Activated CD4-positive, alpha-beta T cell treated with anti-CD3 and anti-CD28 coated beads, Interleukin-2, amount 50 U/mL, for 1 hour (primary cell): ENCODE measurements around the gene ACSF3.
"Not testable (repeated sequence)": the region's sequence is repeated elsewhere in the genome, so short reads cannot be mapped to it uniquely, and the experiment has no call there.

Experiments used
- DNase-seq: peaks from one replicate; pipeline ENCODE4 v3.0.0-alpha.2; 2020

ACSF3 gene

GRCh38 chr16:89056592-89056991 lies 37.1 kb upstream of the ACSF3 start:
- DNase-seq = no peak

DNA sequence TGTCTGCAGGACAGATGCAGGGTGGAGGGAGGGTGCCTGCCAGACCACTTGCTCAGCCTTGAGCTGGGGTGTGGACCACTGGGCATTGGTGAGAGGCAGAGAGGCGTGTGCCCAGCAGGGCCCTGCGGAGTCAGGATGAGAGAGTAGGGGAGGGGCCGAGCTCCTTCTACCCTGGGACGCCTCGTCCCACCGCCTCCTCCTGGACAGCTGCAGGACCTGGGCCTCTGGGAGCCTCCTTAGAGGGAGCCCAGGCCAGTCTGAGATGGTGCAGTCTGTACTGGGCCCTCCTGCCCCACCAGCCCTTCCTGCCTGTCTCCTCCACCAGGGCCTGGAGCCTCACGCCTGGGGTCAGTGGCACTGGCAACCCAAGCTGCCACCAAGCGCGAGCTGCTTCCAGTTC lies 35.9 kb upstream of the ACSF3 start:
- no peak for DNase-seq

- no peak for DNase-seq
Observed at GRCh38 chr16:89058812-89059211, 34.8 kb upstream of the ACSF3 start.

DNA sequence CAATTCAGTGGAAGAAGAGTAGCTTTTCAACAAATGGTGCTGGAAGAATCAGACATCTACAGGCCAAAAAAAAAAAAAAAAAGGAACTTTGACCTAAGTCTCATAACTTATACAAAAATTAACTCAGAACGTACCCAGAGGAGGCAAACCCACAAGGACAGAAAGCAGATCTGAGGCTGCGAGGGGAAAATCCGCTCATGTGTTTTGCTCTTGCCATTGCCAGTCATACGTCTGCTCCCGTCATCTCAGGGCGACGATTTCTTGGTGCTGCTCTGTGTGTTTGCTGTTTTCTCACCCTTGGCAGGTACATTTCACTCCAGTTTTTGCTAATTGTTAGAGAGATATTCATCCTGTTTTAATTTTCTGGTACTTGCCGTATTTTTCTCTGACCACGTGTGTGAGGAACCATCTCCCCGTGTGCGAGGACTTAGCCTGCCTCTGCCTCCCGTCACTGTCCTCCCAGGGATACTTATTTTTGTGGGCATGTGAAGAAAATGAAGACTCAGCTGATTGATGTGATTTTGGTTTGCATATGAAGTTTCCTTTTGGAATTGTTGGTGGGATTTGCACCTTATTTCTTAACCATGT lies 33.4 kb upstream of the ACSF3 start:
- DNase-seq = no peak

- DNase-seq = no peak
Observed at GRCh38 chr16:89061086-89061485, 32.6 kb upstream of the ACSF3 start.

GRCh38 chr16:89061590-89062380 lies 31.9 kb upstream of the ACSF3 start:
- DNase-seq = no peak

- DNase-seq = no peak
Observed at GRCh38 chr16:89062389-89063345, 31.0 kb upstream of the ACSF3 start.

GRCh38 chr16:89063768-89064320 lies 29.8 kb upstream of the ACSF3 start:
- no peak for DNase-seq

DNA sequence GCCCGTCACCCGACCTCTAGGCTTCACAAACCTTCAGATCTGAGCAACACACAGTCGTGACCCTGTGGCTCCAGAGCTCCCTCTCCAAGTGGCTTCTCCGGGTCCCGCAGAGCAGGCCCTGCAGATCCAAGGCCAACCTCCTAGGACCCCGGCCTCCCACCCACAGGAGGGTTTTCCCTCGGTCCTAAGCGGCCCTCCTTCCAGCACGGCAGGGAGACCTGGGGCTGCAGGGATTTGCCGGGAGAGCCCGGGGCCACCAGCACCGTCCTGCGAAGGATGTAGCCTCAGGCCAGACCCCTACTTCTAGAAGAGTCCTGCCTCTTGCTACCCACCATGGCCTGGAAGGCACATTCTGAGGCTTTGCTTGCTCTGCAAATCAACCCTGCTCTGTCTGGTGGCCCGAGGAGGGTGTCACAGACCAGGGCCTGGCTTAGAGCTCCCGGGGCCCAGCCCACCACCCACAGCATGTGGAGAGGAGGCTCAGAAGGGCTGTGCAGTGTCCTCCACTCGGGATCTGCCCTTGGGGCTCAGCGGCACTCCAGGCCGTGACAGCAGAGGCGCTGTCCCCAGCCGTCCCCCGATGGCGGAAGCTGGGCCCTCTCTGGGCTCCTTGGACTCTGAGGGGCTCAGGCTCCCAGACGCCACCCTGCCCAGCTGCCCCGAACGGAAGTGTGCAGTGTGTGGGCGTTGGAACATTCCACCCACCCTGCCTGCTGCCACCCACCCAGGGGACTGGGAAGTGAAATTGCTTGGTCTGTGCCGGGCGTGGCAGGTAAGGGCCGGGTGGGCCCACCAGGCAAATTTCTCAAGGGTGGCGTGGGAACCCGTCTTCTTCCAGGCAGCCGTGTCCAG lies 28.8 kb upstream of the ACSF3 start:
- DNase-seq = no peak

DNA sequence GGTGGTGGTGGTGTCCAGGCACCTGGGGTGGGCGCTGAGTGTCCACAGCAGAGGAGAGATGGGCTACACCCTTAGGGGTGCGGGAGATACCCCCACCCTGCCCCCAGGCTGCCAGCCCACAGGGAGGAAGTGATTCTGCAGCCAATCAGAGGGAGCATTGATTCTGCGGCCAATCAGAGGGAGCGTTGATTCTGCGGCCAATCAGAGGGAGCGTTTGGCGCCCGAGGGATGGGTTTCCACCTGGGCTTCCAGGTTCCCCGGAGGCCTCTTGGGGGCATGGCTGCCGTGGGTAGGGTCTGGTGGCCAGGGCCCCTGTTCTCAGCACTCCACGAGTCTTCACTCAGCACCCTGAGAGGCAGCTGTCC lies 28.2 kb upstream of the ACSF3 start:
- no peak for DNase-seq

GRCh38 chr16:89066721-89067120 lies 26.9 kb upstream of the ACSF3 start:
- no peak for DNase-seq

DNA sequence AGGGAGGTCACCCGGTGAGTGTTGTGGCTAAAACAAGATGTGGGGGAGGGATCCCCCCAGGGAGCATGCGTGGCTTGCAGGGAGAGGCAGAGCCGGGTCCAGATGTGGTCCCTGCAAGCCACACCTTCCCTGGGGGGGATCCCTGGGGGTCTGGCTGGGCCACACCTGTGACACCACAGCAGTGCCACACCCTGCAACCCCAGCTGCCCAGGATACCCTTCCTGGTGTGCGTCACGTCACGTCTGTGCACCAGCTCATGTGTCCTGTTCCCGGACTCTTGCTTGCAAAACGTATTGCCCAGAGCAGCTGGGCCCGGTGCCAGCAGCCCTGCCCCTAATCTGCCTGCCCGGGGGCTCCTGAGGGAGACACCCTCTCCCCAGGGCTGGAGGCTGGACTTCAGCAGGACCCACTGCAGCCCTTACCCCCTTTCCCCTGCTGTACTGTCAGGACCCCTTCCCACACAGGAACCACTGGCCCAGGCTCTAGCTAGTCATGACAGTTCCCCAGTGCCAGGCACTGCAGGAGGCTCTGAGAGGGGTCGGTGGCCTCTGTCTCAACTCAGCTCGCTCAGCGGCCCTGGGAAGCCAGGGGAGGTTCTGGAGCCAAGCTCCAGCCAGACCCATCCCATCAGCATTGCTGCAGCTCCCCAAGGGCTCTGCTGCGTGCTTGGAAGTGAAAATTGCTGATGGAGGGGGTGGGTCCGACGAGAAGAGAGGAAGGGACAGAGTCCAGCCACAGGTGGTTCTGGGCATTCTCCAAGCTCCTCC lies 25.8 kb upstream of the ACSF3 start:
- no peak for DNase-seq

GRCh38 chr16:89068814-89069616 lies 24.6 kb upstream of the ACSF3 start:
- DNase-seq = not testable (repeated sequence)

GRCh38 chr16:89069920-89070319 lies 23.7 kb upstream of the ACSF3 start:
- DNase-seq = no peak

DNA sequence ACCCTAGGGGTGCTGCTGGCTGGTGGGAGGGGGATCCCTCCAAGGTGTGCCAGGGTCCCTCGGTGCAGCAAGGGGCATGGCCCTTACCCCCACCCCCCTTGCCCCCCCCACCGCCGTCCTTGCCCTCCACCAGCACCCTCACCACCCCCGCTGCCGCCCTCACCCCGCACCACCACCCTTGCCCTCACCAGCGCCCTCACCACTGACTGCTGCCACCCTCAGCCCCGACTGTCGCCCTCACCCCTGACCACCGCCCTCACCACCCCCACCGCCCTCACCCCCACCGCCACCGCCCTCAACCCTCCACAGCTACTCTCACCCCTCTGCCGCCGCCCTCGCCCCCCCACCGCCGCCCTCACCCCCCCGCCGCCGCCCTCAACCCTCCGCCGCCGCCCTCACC lies 23.1 kb upstream of the ACSF3 start:
- DNase-seq = no peak

- no peak for DNase-seq
Observed at GRCh38 chr16:89071686-89072547, 21.7 kb upstream of the ACSF3 start.

DNA sequence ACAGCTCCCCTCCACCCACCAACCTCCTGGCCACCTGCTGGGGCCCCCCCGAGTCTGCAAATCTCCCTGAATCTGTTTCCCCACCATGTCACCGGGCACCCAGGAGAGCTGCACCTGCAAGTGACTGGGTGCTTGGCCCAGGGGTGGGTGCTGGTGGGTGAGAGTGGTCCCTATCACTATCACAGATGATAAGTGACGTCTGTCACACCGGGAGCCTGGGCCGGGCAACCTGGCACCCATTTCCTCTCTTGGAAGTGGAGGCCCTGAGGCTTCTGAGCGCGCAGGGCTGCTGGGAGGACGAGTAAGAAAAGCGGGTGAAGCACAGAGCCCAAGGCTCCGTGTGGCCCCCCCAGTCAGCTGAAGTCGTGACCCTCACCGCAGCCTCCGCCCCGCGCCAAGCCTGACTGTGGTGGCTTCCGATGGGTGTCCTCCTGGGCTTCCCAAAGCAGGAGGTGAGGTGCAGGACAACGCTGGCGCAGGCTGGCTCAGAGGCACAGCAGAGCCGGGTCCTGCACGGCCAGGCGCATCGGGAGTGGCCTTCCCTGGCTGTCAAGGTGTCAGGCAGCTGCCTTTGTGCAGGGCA lies 21.0 kb upstream of the ACSF3 start:
- no peak for DNase-seq

DNA sequence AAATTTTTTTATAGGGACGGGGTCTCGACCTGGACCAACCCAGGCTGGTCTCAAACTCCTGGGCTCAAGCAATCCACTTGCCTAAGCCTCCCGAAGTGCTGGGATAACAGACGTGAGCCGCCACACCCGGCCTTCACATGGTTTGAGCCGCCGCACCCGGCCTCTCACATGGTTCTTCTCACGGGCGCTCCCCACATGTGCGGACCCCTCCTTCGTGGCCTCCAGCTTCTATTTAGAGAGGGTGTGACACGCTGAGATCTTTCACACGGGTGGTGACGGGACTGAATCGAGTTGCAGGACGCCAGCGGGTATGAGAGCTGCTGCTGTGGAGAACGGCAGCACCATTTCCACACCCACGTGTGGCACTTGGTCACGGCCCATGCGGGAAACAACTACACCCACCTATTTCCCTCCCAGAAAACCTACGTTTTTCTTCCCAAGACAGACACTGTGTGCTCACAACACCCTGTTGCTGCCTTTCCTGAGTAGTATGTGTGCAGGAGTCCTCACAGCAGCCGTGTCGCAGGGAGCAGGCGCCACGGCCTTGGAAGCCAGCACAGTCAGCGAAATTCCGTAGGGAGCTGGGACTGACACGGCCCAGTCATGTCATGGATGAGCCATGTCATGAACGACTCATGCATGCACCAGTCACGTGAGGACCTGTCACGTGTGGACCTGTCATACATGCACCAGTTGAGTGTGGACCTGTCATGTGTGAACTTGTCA lies 20.1 kb upstream of the ACSF3 start:
- no peak for DNase-seq
